LNCAP (cell line): ENCODE results near the gene PRKD1.

ENCODE experiments used
- TF ChIP-seq, protein P1 (sequence below): fragments of 450-650 bp; IDR thresholded peaks from 2 replicates; pipeline ENCODE4 v1.5.1; 2017; ENCODE audit warnings: mild to moderate bottlenecking

PRKD1 gene

GRCh38 chr14:29782041-29782440 lies 145.6 kb downstream of the PRKD1 start:
- TF ChIP-seq, protein P1, sequence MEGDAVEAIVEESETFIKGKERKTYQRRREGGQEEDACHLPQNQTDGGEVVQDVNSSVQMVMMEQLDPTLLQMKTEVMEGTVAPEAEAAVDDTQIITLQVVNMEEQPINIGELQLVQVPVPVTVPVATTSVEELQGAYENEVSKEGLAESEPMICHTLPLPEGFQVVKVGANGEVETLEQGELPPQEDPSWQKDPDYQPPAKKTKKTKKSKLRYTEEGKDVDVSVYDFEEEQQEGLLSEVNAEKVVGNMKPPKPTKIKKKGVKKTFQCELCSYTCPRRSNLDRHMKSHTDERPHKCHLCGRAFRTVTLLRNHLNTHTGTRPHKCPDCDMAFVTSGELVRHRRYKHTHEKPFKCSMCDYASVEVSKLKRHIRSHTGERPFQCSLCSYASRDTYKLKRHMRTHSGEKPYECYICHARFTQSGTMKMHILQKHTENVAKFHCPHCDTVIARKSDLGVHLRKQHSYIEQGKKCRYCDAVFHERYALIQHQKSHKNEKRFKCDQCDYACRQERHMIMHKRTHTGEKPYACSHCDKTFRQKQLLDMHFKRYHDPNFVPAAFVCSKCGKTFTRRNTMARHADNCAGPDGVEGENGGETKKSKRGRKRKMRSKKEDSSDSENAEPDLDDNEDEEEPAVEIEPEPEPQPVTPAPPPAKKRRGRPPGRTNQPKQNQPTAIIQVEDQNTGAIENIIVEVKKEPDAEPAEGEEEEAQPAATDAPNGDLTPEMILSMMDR, result no peak

DNA sequence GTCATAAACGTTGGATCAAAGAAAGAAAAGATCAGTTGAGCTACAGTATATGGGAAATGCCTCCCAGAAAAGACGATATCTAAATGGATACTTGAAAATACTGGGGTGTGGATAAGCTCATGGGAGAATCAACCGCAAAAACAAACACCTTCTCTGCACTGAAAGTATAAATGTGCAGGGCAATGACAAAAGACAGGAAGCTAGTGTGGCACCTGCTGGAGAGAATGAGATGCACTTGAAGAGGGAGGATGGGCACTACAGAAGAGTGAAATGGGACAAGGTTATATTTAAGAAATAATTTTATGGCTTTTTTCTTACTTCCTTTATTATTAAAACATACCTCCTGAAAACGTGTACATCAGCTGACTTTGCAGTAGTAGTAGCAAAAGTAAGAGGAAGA lies 153.7 kb downstream of the PRKD1 start:
- TF ChIP-seq, protein P1, result no peak

- TF ChIP-seq, protein P1, result no peak
These were observed 164.2 kb downstream of the PRKD1 start for GRCh38 chr14:29763342-29763858.

DNA sequence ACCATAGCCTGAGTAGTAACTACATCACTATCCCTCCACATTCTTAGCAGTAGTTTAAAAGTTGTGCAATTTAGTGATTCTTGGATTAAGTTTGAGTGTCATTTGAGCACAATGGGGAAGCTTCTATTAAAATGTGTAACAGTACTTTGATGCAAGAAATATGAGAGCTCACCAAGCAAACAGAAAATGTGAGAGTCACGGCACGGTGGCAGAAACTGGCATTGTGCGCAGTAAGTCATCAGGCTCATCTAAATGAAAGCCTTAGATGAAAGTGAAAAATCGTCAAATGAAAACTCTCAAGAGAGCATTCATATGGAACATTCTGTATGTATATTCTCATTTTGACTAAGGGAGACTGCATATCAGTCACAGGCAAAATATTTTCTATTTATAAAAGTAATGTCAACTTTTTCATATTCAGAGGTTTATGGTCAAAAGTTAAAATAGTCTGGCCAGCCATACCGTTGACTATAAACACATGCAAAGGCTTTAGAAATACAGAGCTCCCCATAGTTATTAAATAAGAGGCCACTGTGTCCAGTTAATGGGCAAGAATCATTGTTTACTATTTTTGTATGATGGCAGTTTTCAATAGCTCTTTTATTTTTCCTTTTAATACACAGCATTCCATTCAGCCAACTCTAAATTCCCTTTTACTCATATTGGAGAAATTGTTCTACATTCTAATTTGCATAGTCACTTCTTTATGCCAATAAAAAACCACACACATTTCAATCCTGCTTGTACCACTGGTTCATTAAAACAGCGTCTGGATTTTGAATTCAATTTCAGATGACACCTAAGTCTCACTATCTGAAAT lies 167.9 kb downstream of the PRKD1 start:
- TF ChIP-seq, protein P1, result no peak

DNA sequence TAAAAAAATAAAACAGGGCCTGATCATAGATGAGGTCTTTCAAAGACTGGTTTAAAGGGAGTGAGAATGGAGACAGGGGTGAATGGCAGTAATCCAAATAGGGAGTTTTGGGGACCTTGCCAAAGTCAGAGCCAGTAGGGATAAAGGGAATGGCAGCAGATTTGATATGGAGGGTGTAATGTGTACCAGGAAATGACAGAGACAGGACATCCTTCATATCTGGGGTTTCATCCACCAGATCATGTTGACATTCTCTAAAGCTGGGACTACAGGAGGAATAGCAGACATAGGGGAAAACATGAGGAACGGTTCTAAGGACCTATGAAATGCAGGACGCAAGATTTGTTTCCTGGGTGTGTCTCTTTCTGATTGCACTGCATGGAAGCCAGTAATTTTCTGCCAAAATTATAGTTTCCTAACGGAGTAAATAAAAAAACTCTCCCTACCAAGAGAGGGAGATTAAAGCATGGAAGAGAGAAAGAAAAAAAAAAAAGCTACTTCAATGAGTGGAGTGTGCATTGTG lies 169.9 kb downstream of the PRKD1 start:
- TF ChIP-seq, protein P1, result no peak

DNA sequence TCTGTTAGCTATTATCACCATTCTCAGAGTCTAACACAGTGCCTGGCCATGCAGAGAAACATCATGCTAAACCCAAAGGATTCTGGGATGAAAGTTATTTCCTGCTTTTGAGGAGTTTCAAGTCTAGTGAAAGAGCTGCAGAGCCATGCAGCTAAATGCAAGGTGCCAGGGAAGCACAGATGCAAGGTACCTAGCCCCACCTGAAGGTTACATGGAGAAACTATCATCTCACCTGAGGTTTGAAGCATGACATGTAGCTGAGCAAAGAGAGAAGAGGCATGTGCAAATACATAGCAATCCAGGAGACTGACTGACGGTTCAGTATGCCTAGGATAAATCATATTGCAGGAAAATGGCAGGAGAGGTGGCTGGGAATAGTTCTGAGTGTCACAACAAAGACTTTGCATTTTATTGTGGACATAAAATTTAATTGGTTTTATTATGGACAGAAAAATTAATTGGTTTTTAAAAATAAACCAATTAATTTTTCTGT lies 170.4 kb downstream of the PRKD1 start:
- TF ChIP-seq, protein P1, result no peak

DNA sequence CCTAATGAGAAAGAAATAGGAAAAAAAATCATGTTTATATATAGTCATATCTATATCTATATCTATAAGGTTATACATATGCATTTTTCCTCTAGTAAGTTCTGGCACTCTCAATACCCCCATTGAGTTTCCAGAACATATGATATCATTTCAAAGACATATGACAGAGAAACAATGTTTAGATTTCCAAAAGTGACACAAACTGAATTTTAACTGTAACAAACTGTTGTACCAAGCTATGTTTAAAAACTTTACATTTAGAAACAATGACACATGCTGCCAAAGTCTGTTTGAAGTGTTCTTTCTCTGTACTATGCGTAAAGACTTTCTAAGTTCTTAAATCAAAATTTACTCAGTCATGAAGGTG lies 171.6 kb downstream of the PRKD1 start:
- TF ChIP-seq, protein P1, result no peak
